ENCODE results near the gene SLC7A1. TPM values are rescaled to one million over a fixed set of nuclear protein-coding genes. Genes with fewer than 3 reads are reported as not detected.

The SLC7A1 gene
- total and polyA plus RNA-seq, 2 of the 8 experiments (the other 6 are each of a cell fraction or from before 2014, with no cell fraction given): 26.8 to 114 TPM

DNA sequence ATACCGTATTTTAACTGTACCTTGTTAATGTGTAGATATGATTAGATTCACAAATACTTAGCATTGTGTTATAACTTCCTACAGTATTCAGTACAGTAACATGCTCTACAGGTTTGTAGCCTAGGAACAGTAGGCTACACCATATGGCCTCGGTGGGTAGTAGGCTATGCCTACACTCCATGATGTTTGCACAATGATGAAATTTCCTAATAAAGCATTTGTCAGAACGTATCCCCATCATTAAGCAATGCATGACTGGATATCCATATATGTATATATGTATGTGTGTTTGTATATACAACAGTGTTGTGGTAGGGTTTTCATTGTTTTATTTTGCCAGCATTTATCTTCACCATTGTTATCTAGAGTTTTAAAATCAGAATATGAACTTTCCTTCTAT lies 119.4 kb downstream of the SLC7A1 start (continued):
- TF ChIP-seq, protein P1, sequence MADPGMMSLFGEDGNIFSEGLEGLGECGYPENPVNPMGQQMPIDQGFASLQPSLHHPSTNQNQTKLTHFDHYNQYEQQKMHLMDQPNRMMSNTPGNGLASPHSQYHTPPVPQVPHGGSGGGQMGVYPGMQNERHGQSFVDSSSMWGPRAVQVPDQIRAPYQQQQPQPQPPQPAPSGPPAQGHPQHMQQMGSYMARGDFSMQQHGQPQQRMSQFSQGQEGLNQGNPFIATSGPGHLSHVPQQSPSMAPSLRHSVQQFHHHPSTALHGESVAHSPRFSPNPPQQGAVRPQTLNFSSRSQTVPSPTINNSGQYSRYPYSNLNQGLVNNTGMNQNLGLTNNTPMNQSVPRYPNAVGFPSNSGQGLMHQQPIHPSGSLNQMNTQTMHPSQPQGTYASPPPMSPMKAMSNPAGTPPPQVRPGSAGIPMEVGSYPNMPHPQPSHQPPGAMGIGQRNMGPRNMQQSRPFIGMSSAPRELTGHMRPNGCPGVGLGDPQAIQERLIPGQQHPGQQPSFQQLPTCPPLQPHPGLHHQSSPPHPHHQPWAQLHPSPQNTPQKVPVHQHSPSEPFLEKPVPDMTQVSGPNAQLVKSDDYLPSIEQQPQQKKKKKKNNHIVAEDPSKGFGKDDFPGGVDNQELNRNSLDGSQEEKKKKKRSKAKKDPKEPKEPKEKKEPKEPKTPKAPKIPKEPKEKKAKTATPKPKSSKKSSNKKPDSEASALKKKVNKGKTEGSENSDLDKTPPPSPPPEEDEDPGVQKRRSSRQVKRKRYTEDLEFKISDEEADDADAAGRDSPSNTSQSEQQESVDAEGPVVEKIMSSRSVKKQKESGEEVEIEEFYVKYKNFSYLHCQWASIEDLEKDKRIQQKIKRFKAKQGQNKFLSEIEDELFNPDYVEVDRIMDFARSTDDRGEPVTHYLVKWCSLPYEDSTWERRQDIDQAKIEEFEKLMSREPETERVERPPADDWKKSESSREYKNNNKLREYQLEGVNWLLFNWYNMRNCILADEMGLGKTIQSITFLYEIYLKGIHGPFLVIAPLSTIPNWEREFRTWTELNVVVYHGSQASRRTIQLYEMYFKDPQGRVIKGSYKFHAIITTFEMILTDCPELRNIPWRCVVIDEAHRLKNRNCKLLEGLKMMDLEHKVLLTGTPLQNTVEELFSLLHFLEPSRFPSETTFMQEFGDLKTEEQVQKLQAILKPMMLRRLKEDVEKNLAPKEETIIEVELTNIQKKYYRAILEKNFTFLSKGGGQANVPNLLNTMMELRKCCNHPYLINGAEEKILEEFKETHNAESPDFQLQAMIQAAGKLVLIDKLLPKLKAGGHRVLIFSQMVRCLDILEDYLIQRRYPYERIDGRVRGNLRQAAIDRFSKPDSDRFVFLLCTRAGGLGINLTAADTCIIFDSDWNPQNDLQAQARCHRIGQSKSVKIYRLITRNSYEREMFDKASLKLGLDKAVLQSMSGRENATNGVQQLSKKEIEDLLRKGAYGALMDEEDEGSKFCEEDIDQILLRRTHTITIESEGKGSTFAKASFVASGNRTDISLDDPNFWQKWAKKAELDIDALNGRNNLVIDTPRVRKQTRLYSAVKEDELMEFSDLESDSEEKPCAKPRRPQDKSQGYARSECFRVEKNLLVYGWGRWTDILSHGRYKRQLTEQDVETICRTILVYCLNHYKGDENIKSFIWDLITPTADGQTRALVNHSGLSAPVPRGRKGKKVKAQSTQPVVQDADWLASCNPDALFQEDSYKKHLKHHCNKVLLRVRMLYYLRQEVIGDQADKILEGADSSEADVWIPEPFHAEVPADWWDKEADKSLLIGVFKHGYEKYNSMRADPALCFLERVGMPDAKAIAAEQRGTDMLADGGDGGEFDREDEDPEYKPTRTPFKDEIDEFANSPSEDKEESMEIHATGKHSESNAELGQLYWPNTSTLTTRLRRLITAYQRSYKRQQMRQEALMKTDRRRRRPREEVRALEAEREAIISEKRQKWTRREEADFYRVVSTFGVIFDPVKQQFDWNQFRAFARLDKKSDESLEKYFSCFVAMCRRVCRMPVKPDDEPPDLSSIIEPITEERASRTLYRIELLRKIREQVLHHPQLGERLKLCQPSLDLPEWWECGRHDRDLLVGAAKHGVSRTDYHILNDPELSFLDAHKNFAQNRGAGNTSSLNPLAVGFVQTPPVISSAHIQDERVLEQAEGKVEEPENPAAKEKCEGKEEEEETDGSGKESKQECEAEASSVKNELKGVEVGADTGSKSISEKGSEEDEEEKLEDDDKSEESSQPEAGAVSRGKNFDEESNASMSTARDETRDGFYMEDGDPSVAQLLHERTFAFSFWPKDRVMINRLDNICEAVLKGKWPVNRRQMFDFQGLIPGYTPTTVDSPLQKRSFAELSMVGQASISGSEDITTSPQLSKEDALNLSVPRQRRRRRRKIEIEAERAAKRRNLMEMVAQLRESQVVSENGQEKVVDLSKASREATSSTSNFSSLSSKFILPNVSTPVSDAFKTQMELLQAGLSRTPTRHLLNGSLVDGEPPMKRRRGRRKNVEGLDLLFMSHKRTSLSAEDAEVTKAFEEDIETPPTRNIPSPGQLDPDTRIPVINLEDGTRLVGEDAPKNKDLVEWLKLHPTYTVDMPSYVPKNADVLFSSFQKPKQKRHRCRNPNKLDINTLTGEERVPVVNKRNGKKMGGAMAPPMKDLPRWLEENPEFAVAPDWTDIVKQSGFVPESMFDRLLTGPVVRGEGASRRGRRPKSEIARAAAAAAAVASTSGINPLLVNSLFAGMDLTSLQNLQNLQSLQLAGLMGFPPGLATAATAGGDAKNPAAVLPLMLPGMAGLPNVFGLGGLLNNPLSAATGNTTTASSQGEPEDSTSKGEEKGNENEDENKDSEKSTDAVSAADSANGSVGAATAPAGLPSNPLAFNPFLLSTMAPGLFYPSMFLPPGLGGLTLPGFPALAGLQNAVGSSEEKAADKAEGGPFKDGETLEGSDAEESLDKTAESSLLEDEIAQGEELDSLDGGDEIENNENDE (IDR thresholded peaks at IDR 0.05; ENCODE audit: insufficient replicate concordance, low read length): no peak
- TF ChIP-seq RBBP5 (IDR thresholded peaks at IDR 0.05; ENCODE audit: borderline replicate concordance, low read depth, low read length): no peak
- TF ChIP-seq SIN3A (conservative IDR thresholded peaks at IDR 0.05 in 1 of 2, IDR thresholded peaks at IDR 0.05 in 1 of 2; ENCODE audit: low read depth in 1 of 2, low read length in 2 of 2): no peak
- TF ChIP-seq KDM1A (IDR thresholded peaks at IDR 0.05; ENCODE audit: borderline replicate concordance, low read length): no peak
- TF ChIP-seq CTBP2 (IDR thresholded peaks at IDR 0.05; ENCODE audit: borderline replicate concordance, insufficient read depth, insufficient read length, low read length): no peak
- TF ChIP-seq EP300 (IDR thresholded peaks at IDR 0.05; ENCODE audit: borderline replicate concordance in 1 of 2, low read depth in 2 of 2, low read length in 2 of 2): no peak
- no peak for TF ChIP-seq CHD1 (IDR thresholded peaks at IDR 0.05; ENCODE audit: low read depth, low read length)
- TF ChIP-seq BCL11A (IDR thresholded peaks at IDR 0.05; ENCODE audit: low read depth in 2 of 2, low read length in 2 of 2): no peak
- TF ChIP-seq RAD21 (IDR thresholded peaks at IDR 0.05 in 1 of 2, conservative IDR thresholded peaks at IDR 0.05 in 1 of 2; ENCODE audit: low read depth in 2 of 2, low read length in 2 of 2): no peak
- no peak for TF ChIP-seq SIX5 (IDR thresholded peaks at IDR 0.05; ENCODE audit: low read depth, low read length)

Data from H1 (cell line).